Effector memory CD4-positive, alpha-beta T cell (primary cell): ENCODE results near the gene XRCC5.
"Not testable (repeated sequence)": the region's sequence is repeated elsewhere in the genome, so short reads cannot be mapped to it uniquely, and the experiment has no call there.

ENCODE experiments used
- DNase-seq, 3 donors: peaks; one replicate each; pipeline ENCODE4 v3.0.0-alpha.2; 2020
- H3K27ac ChIP-seq: 2 replicates; pipeline ENCODE4 v1.7.0; 2013; ENCODE audit warnings: mild to moderate bottlenecking, low read length, moderate library complexity; ENCODE audit not compliant: insufficient read depth, poor library complexity, severe bottlenecking
- H3K27me3 ChIP-seq: replicated peaks from 2 replicates; pipeline ENCODE4 v1.7.0; 2013; ENCODE audit warnings: mild to moderate bottlenecking, low read length; ENCODE audit not compliant: insufficient read depth, control insufficient read depth, poor library complexity, severe bottlenecking
- H3K36me3 ChIP-seq: 2 replicates; pipeline ENCODE4 v1.7.0; 2013; ENCODE audit warnings: mild to moderate bottlenecking, low read length, moderate library complexity; ENCODE audit not compliant: control insufficient read depth, insufficient read depth
- H3K4me1 ChIP-seq: 2 replicates; pipeline ENCODE4 v1.7.0; 2013; ENCODE audit warnings: low read length, mild to moderate bottlenecking; ENCODE audit not compliant: control insufficient read depth, insufficient read depth, poor library complexity, severe bottlenecking
- H3K4me3 ChIP-seq: 2 replicates; pipeline ENCODE4 v1.7.0; 2013; ENCODE audit warnings: low read length, low read depth, mild to moderate bottlenecking; ENCODE audit not compliant: insufficient read depth, poor library complexity, severe bottlenecking
- H3K9me3 ChIP-seq: 2 replicates; pipeline ENCODE4 v1.7.0; 2013; ENCODE audit warnings: mild to moderate bottlenecking, low read length, moderate library complexity; ENCODE audit not compliant: control insufficient read depth

Gene XRCC5

DNA sequence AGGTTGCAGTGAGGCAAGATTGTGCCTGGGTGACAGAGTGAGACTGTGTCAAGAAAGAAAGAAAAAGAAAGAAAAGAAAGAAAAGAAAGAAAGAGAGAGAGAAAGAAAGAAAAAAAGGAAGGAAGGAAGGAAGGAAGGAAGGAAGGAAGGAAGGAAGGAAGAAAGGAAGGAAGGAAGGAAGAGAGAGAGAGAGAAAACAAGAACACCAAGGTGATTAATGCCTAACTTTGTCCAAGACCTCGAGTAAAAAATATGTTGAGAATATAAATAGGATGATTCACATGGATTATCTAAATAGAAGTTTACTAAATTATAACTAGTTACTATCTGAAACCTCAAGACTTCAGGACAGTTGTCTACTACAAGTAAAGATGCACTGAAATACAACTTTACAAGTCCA lies 34.8 kb upstream of the XRCC5 start:
- DNase-seq = no peak
- no peaks in the 10 kb centered on the region for H3K27me3 ChIP-seq
- no peaks in the 10 kb centered on the region for H3K4me1 ChIP-seq
- no peaks in the 10 kb centered on the region for H3K9me3 ChIP-seq
- no peaks in the 10 kb centered on the region for H3K36me3 ChIP-seq
- H3K4me3 ChIP-seq = no peak overlapping the region
- H3K27ac ChIP-seq = no peak overlapping the region

DNA sequence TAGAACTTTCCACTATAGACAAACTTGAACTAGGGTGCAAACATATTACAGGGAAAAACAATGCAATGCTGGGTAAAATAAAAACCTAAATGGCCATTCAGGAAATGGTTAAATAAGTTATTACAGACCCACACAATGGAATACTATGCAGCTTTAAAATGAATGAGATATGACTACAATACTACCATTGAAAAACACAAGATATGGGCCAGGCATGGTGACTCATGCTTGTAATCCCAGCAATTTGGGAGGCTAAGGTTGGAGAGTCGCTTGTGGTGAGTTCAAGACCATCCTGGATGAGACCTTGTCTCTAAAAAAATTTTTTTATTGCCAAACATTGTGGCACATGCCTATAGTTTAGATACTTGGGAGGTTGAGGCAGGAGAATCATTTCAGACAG lies 34.4 kb upstream of the XRCC5 start:
- no peak overlapping the region for H3K4me3 ChIP-seq
- H3K4me1 ChIP-seq = no peaks in the 10 kb centered on the region
- H3K9me3 ChIP-seq = no peaks in the 10 kb centered on the region
- no peaks in the 10 kb centered on the region for H3K27me3 ChIP-seq
- no peak for DNase-seq
- no peak overlapping the region for H3K27ac ChIP-seq
- H3K36me3 ChIP-seq = no peaks in the 10 kb centered on the region

DNA sequence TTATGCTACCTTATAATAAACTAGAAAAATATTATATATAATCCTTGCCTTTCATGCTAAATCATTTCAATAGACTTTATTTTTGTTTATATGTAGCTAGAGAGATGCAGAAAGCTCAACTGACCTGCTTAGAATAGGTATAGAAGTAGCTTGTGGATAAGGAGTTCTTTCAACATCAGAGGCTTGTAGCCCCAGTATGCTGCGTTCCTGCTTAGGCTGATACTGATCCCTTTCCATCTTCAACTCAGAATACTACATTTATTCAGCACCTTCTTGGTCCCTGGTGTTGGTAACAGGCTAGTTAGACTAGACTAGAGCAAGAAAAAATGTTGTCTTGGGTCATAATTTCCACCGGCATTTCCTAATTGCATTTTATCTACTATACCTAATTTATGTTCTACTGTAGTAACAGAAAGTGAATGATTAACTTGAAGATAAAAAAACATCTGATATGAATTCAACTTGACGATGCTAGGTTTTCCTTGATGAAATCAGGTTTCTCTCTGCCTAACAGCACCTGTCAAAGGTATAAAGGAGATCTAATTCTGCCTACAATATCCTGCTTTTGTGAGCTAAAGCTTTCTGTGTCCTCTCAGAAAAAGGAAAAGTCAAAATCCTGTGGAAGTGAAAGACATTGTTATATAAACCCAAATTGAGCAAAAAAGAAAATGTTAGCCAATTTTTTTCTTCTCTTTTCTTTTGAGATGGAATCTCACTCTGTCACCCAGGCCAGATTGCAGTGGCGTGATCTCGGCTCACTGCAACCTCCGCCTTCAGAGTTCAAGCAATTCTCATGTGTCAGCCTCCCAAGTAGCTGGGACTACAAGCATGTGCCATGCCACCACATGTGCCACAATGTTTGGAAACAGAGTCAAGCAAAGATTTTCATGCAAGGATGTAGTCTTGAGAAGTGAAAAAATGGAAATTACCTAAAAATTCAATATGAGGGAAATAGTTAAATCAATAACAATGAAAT lies 33.4 kb upstream of the XRCC5 start:
- no peaks in the 10 kb centered on the region for H3K9me3 ChIP-seq
- DNase-seq = no peak
- H3K36me3 ChIP-seq = no peaks in the 10 kb centered on the region
- H3K27me3 ChIP-seq = no peaks in the 10 kb centered on the region
- H3K4me3 ChIP-seq = no peak overlapping the region
- no peak overlapping the region for H3K27ac ChIP-seq
- peaks cover 2% of the 10 kb centered on the region for H3K4me1 ChIP-seq

DNA sequence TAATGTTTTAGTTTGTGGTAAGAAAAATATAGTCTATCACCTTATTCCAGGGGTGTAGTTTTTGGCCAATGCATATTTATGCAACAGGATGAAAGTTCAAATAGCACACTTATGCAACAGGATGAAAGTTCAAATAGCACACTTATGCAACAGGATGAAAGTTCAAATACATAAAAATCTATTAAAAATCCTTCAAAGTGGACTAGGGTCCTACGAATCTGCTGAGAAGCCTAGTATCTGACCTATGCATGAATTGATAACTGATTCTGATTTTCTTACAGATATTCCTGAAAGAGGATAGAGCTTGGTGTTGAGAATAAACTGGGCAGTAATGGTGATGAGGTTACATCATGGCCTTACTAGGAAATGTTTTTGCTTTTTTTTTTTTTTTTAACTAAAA lies 30.4 kb upstream of the XRCC5 start:
- no peaks in the 10 kb centered on the region for H3K36me3 ChIP-seq
- no peaks in the 10 kb centered on the region for H3K27me3 ChIP-seq
- H3K27ac ChIP-seq = no peak overlapping the region
- no peaks in the 10 kb centered on the region for H3K9me3 ChIP-seq
- DNase-seq = no peak
- peaks cover 17% of the 10 kb centered on the region for H3K4me1 ChIP-seq
- H3K4me3 ChIP-seq = no peak overlapping the region

DNA sequence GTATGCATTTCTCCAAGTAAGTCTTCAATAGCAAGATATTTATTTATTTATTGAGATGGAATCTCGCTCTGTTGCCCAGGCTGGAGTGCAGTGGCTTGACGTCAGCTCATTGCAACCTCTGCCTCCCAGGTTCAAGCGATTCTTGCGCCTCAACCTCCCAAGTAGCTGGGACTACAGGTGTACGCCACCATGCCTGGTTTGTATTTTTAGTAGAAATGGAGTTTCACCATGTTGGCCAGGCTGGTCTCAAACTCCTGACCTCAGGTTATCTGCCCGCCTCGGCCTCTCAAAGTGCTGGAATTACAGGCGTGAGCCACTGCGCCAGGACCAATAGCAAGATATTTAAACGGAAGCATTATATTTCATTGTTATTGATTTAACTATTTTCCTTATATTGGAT lies 29.1 kb upstream of the XRCC5 start:
- H3K27ac ChIP-seq, H3K27me3 ChIP-seq, H3K36me3 ChIP-seq, H3K4me3 ChIP-seq, DNase-seq, H3K9me3 ChIP-seq: not testable (repeated sequence)
- H3K4me1 ChIP-seq = peaks cover 28% of the 10 kb centered on the region

DNA sequence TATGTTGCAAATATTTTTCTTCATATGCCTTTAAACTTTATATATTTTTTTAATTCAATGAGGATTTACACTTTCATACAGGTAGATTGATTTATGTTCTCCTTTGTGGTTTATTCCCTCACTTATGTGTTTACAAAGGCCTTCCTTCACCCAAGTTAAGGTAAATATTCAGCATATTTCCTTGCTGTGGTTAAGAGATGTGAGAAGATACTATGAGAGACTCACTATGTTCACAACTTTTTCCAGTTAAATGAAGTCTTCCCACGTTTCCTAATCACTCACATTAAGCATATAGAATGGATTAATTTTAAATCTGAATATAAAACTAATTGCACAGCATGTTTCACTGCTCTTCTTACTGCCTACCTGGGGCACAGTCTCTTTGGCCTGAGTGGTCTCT lies 28.1 kb upstream of the XRCC5 start:
- Histone ChIP-seq H3K27ac (peak overlapping the region; percentile 68), H3K4me3 (peak overlapping the region; percentile 69), H3K4me1 (peaks cover 30% of the 10 kb centered on the region), H3K36me3 (no peaks in the 10 kb centered on the region), H3K27me3 (no peaks in the 10 kb centered on the region), H3K9me3 (no peaks in the 10 kb centered on the region)
- DNase-seq = no peak

DNA sequence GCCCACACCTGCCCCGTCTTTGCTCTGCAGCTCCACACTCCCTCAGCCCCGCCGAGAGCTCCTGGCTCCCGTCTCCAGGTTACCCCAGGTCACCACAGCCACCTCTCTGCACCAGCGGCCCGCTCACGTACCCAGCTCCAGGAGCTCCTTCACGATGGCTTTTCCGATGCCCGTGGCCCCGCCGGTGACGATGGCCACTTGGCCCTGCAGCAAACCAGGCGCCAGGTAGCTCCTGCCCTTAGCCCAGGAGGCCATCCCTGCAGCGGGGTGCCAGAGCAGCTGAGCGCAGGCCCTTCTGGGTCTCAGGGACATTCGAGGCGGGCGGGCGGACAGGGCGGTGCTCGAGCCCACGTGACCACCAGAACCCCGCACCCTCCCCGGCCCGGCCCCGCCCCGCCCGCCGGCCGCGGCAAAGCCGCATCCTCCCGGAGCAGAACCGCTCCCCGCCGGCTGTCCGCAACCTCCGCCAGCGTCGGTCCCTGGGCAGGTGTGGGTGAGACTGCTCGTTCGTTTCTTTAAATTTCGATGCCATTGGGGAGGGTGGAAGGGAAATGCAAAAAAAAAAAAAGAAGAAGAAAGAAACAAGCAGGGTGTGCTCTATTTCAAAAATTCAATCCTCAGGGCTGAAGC lies 27.5 kb upstream of the XRCC5 start, which contains the start of the genes PECR and TMEM169:
Gene PECR, minus strand, starts transcription at position 323 of the 630 bp plus-strand sequence. Its CDS starts 68 bp downstream, at position 255.
Gene TMEM169, plus strand, starts transcription at position 433 of the 630 bp plus-strand sequence. CDS start 14,045 bp downstream, outside the sequence.
- Histone ChIP-seq H3K9me3 (no peaks in the 10 kb centered on the region), H3K36me3 (no peaks in the 10 kb centered on the region), H3K4me1 (peaks cover 30% of the 10 kb centered on the region), H3K27me3 (no peaks in the 10 kb centered on the region), H3K27ac (peak within 1 kb of the TSS; percentile 68), H3K4me3 (peak within 1 kb of the TSS; percentile 69)
- DNase-seq = peak; percentile 60 to 71 (median 63)

DNA sequence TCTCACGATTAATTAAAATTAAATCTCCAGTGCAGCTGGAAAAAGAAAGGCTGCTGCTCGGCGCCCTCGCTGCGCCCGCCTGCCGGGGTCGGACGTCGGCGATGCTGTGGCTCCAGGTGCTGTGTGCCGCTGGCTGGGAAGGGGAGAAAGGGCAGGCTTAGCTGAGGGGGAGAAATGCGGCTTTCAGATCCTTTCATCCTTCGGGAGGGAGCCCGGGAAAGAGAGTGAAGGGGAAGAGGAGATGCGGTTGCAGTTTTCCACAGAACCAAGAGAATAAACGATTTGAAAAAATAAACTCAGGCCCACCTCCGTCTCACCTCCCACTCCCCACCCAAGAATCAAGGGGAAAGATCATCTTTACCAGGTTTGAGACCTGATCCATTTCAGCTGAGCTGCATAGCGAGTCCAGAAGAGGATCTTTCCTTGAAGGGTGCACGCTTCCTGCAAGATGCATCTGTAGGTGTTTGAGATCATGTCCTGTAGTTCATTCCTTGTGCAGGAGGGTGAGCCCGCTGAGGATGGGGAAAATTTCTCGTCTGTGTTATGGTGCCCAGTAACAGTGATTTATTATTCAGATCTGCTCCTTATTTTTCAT lies 26.9 kb upstream of the XRCC5 start:
- DNase-seq = no peak
- no peaks in the 10 kb centered on the region for H3K36me3 ChIP-seq
- H3K4me3 ChIP-seq = peak overlapping the region; percentile 69
- peaks cover 30% of the 10 kb centered on the region for H3K4me1 ChIP-seq
- H3K9me3 ChIP-seq = no peaks in the 10 kb centered on the region
- no peaks in the 10 kb centered on the region for H3K27me3 ChIP-seq
- peak overlapping the region; percentile 68 for H3K27ac ChIP-seq

DNA sequence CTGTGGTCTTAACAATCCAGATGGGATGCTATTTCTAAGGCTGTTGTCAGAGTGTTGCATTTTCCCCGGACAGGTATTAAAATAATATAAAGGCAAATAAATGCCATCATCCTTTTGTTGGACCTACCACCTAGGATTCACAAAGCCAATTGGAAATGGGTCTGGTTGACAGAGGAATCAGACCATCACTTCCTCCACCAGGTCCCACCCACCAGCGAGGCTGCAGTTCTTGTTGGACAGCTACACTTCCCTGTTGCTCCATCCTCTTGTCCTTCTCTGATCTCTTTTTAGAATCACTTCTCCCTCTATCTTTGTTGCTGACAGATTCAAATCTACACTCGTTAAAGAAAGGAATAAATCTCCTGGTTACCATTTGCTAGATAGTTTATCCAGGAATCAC lies 26.3 kb upstream of the XRCC5 start:
- H3K4me3 ChIP-seq = peak overlapping the region; percentile 69
- no peaks in the 10 kb centered on the region for H3K36me3 ChIP-seq
- DNase-seq = no peak
- H3K27me3 ChIP-seq = no peaks in the 10 kb centered on the region
- no peaks in the 10 kb centered on the region for H3K9me3 ChIP-seq
- peaks cover 30% of the 10 kb centered on the region for H3K4me1 ChIP-seq
- H3K27ac ChIP-seq = peak overlapping the region; percentile 68
